HepG2 (cell line): ENCODE results near the gene BACH2. TPM values are rescaled to one million over a fixed set of nuclear protein-coding genes. Genes with fewer than 3 reads are reported as not detected.

Source experiments
- AGO2 ChIP-seq: fragments of 200-400 bp; formaldehyde crosslinking; optimal IDR thresholded peaks from 2 replicates; pipeline ENCODE3; 2017; ENCODE audit warnings: mild to moderate bottlenecking, low read depth, low read length, moderate library complexity
- EP300 ChIP-seq, 3 experiments: sonication (generic) in 1 of 3; formaldehyde crosslinking in 1 of 3; IDR thresholded peaks; 2 replicates each; pipeline versions ENCODE4 v1.5.1 to v1.6.1; 2011 to 2020; ENCODE audit warnings: low read depth in 2 of 3, low read length in 2 of 3, borderline replicate concordance in 1 of 3, improper control_type of control experiment in 1 of 3, mild to moderate bottlenecking in 1 of 3, missing genetic modification reagents in 1 of 3, moderate library complexity in 1 of 3
- KAT2B ChIP-seq: fragments of 150-350 bp; IDR thresholded peaks from 2 replicates; pipeline ENCODE4 v1.6.1; 2014; ENCODE audit warnings: low read depth, low read length, borderline replicate concordance
- KLF9 ChIP-seq: IDR thresholded peaks from 2 replicates; pipeline ENCODE4 v1.6.1; 2016; ENCODE audit warnings: low read depth
- SMARCE1 ChIP-seq: fragments of 450-650 bp; IDR thresholded peaks from 2 replicates; pipeline ENCODE4 v1.6.1; 2017; ENCODE audit warnings: borderline replicate concordance
- SSRP1 ChIP-seq: IDR thresholded peaks from 2 replicates; pipeline ENCODE4 v1.6.1; 2016; ENCODE audit warnings: control low read depth
- SYNCRIP ChIP-seq: fragments of 200-400 bp; formaldehyde crosslinking; IDR thresholded peaks from 2 replicates; pipeline ENCODE4 v1.6.1; 2018; ENCODE audit warnings: mild to moderate bottlenecking, low read depth, low read length; ENCODE audit not compliant: insufficient read depth
- ZKSCAN5 ChIP-seq: sonication (generic); formaldehyde crosslinking; IDR thresholded peaks from 2 replicates; pipeline ENCODE4 v1.5.1; 2020; ENCODE audit warnings: mild to moderate bottlenecking, missing genetic modification reagents
- ZNF180 ChIP-seq: sonication (generic); formaldehyde crosslinking; IDR thresholded peaks from 2 replicates; pipeline ENCODE4 v1.4.0; 2020; ENCODE audit warnings: low read depth, missing genetic modification reagents, borderline replicate concordance
- ZNF839 ChIP-seq: sonication (generic); formaldehyde crosslinking; IDR thresholded peaks from 2 replicates; pipeline ENCODE4 v1.4.0; 2020; ENCODE audit warnings: missing genetic modification reagents, mild to moderate bottlenecking, borderline replicate concordance
- polyA plus RNA-seq, 8 experiments: library from polyadenylated mRNA; depleted of rRNA in 3 of 8; stranded (reverse) in 7 of 8; unstranded in 1 of 8; fragments of >200 nt; fragmentation: Illumina TruSeq in 4 of 8; extraction: Trizol in 4 of 8; gene quantifications; 2 replicates each; pipeline versions ENCODE4 v1.2.1 to v1.2.3, GENCODE V29; 2011 to 2016; ENCODE audit warnings: low read depth in 4 of 8, missing spikeins in 1 of 8, mixed read lengths in 1 of 8; ENCODE audit not compliant: insufficient read depth in 1 of 8
- total RNA-seq, 5 experiments: library from RNA; depleted of rRNA; stranded (reverse); fragments of >200 nt; fragmentation: Illumina TruSeq; extraction: Trizol; gene quantifications; 2 replicates each; pipeline ENCODE4 v1.2.3, GENCODE V29; 2016; ENCODE audit warnings: low read depth in 1 of 5
- TF ChIP-seq, protein P1 (sequence below): sonication (generic); formaldehyde crosslinking; IDR thresholded peaks from 2 replicates; pipeline ENCODE4 v1.9.0; 2021; ENCODE audit warnings: mild to moderate bottlenecking, missing genetic modification reagents
- TF ChIP-seq, protein P2 (sequence below): sonication (generic); formaldehyde crosslinking; IDR thresholded peaks from 2 replicates; pipeline ENCODE4 v1.4.0; 2020; ENCODE audit warnings: mild to moderate bottlenecking, missing genetic modification reagents
- TF ChIP-seq, protein P3 (sequence below): IDR thresholded peaks from 2 replicates; pipeline ENCODE4 v1.6.1; 2016; ENCODE audit warnings: low read depth, missing genetic modification reagents, missing compliant biosample characterization
- TF ChIP-seq, protein P4 (sequence below): sonication (generic); formaldehyde crosslinking; IDR thresholded peaks from 2 replicates; pipeline ENCODE4 v1.9.0; 2021; ENCODE audit warnings: missing genetic modification reagents, borderline replicate concordance

BACH2 gene
- total and polyA plus RNA-seq, 2 of the 13 experiments (the other 11 are each of a cell fraction or from before 2014, with no cell fraction given): 0.01 TPM; not detected in 1

DNA sequence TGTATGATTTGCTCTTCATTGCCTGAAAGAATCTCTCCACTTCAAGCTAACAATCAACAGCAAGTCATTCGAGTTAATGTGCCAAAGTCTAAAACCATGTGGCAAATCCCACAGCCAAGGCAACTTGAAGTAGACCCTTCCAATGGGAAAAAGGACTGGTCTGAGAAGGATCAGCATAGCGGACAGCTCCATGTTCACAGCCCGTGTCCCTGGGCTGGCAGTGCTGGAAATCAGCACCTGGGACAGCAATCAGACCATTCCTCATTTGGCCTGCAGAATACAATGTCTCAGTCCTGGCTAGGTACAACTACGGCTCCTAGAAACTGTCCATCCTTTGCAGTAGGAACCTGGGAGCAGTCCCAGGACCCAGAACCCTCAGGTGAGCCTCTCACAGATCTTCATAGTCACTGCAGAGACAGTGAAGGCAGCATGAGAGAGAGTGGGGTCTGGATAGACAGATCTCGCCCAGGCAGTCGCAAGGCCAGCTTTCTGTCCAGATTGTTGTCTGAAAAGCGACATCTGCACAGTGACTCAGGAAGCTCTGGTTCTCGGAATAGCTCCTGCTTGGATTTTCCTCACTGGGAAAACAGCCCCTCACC is 401.3 kb downstream of the BACH2 start (continued):
- TF ChIP-seq SYNCRIP (no peak), SMARCE1 (no peak), KLF9 (no peak), SSRP1 (no peak), EP300 (IDR thresholded peaks at IDR 0.05; ENCODE audit: low read depth in 2 of 2, low read length in 2 of 2) (no peak), EP300 (CRISPR knock-in tag; IDR thresholded peaks at IDR 0.05; ENCODE audit: borderline replicate concordance) (no peak), ZKSCAN5 (CRISPR knock-in tag) (no peak), KAT2B (no peak), ZNF839 (CRISPR knock-in tag) (no peak), ZNF180 (CRISPR knock-in tag) (no peak), AGO2 (no peak)
- TF ChIP-seq, protein P1, sequence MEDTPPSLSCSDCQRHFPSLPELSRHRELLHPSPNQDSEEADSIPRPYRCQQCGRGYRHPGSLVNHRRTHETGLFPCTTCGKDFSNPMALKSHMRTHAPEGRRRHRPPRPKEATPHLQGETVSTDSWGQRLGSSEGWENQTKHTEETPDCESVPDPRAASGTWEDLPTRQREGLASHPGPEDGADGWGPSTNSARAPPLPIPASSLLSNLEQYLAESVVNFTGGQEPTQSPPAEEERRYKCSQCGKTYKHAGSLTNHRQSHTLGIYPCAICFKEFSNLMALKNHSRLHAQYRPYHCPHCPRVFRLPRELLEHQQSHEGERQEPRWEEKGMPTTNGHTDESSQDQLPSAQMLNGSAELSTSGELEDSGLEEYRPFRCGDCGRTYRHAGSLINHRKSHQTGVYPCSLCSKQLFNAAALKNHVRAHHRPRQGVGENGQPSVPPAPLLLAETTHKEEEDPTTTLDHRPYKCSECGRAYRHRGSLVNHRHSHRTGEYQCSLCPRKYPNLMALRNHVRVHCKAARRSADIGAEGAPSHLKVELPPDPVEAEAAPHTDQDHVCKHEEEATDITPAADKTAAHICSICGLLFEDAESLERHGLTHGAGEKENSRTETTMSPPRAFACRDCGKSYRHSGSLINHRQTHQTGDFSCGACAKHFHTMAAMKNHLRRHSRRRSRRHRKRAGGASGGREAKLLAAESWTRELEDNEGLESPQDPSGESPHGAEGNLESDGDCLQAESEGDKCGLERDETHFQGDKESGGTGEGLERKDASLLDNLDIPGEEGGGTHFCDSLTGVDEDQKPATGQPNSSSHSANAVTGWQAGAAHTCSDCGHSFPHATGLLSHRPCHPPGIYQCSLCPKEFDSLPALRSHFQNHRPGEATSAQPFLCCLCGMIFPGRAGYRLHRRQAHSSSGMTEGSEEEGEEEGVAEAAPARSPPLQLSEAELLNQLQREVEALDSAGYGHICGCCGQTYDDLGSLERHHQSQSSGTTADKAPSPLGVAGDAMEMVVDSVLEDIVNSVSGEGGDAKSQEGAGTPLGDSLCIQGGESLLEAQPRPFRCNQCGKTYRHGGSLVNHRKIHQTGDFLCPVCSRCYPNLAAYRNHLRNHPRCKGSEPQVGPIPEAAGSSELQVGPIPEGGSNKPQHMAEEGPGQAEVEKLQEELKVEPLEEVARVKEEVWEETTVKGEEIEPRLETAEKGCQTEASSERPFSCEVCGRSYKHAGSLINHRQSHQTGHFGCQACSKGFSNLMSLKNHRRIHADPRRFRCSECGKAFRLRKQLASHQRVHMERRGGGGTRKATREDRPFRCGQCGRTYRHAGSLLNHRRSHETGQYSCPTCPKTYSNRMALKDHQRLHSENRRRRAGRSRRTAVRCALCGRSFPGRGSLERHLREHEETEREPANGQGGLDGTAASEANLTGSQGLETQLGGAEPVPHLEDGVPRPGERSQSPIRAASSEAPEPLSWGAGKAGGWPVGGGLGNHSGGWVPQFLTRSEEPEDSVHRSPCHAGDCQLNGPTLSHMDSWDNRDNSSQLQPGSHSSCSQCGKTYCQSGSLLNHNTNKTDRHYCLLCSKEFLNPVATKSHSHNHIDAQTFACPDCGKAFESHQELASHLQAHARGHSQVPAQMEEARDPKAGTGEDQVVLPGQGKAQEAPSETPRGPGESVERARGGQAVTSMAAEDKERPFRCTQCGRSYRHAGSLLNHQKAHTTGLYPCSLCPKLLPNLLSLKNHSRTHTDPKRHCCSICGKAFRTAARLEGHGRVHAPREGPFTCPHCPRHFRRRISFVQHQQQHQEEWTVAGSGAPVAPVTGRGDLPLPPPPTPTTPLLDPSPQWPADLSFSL: no peak
- TF ChIP-seq, protein P2, sequence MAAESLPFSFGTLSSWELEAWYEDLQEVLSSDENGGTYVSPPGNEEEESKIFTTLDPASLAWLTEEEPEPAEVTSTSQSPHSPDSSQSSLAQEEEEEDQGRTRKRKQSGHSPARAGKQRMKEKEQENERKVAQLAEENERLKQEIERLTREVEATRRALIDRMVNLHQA (CRISPR knock-in tag): no peak
- TF ChIP-seq, protein P3, sequence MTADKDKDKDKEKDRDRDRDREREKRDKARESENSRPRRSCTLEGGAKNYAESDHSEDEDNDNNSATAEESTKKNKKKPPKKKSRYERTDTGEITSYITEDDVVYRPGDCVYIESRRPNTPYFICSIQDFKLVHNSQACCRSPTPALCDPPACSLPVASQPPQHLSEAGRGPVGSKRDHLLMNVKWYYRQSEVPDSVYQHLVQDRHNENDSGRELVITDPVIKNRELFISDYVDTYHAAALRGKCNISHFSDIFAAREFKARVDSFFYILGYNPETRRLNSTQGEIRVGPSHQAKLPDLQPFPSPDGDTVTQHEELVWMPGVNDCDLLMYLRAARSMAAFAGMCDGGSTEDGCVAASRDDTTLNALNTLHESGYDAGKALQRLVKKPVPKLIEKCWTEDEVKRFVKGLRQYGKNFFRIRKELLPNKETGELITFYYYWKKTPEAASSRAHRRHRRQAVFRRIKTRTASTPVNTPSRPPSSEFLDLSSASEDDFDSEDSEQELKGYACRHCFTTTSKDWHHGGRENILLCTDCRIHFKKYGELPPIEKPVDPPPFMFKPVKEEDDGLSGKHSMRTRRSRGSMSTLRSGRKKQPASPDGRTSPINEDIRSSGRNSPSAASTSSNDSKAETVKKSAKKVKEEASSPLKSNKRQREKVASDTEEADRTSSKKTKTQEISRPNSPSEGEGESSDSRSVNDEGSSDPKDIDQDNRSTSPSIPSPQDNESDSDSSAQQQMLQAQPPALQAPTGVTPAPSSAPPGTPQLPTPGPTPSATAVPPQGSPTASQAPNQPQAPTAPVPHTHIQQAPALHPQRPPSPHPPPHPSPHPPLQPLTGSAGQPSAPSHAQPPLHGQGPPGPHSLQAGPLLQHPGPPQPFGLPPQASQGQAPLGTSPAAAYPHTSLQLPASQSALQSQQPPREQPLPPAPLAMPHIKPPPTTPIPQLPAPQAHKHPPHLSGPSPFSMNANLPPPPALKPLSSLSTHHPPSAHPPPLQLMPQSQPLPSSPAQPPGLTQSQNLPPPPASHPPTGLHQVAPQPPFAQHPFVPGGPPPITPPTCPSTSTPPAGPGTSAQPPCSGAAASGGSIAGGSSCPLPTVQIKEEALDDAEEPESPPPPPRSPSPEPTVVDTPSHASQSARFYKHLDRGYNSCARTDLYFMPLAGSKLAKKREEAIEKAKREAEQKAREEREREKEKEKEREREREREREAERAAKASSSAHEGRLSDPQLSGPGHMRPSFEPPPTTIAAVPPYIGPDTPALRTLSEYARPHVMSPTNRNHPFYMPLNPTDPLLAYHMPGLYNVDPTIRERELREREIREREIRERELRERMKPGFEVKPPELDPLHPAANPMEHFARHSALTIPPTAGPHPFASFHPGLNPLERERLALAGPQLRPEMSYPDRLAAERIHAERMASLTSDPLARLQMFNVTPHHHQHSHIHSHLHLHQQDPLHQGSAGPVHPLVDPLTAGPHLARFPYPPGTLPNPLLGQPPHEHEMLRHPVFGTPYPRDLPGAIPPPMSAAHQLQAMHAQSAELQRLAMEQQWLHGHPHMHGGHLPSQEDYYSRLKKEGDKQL (CRISPR knock-in tag): no peak
- TF ChIP-seq, protein P4, sequence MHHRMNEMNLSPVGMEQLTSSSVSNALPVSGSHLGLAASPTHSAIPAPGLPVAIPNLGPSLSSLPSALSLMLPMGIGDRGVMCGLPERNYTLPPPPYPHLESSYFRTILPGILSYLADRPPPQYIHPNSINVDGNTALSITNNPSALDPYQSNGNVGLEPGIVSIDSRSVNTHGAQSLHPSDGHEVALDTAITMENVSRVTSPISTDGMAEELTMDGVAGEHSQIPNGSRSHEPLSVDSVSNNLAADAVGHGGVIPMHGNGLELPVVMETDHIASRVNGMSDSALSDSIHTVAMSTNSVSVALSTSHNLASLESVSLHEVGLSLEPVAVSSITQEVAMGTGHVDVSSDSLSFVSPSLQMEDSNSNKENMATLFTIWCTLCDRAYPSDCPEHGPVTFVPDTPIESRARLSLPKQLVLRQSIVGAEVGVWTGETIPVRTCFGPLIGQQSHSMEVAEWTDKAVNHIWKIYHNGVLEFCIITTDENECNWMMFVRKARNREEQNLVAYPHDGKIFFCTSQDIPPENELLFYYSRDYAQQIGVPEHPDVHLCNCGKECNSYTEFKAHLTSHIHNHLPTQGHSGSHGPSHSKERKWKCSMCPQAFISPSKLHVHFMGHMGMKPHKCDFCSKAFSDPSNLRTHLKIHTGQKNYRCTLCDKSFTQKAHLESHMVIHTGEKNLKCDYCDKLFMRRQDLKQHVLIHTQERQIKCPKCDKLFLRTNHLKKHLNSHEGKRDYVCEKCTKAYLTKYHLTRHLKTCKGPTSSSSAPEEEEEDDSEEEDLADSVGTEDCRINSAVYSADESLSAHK: 0 out of 2 replicates have a peak, but pooled peaks have one; percentile 82
